Measurements from ENCODE around the gene EHMT1. TPM values are rescaled to one million over a fixed set of nuclear protein-coding genes. Genes with fewer than 3 reads are reported as not detected.

The EHMT1 gene
- total and polyA plus RNA-seq, 9 of the 15 experiments (the other 6 are each of a cell fraction or from before 2014, with no cell fraction given) = 2.2 to 76.0 (median 36.4) TPM

GRCh38 chr9:137758067-137758466, 139.3 kb downstream of the EHMT1 start:
- no peak overlapping the region for H3K9ac ChIP-seq (ENCODE audit: insufficient read depth in 1 of 2, low read depth in 2 of 2, low read length in 2 of 2)
- in situ Hi-C loops (cut with MboI) (no loop called here), intact Hi-C loops (cut with micrococcal nuclease) (no loop called here)
- no peaks in the 10 kb centered on the region for H3K27me3 ChIP-seq (ENCODE audit: control insufficient read depth in 2 of 2, insufficient read depth in 2 of 2, low read length in 2 of 2)
- FAIRE-seq = no peak
- peaks cover 3% of the 10 kb centered on the region; the same call in 2 of the 3 replicates for H3K79me2 ChIP-seq (ENCODE audit: control insufficient read depth, insufficient read depth, low read length)
- TF ChIP-seq TAF9B (IDR thresholded peaks at IDR 0.05; ENCODE audit: partially characterized antibody) = no peak
- no peak for TF ChIP-seq MNT (conservative IDR thresholded peaks at IDR 0.05)
- TF ChIP-seq ZNF282 (CRISPR knock-in tag; IDR thresholded peaks at IDR 0.05) = no peak
- no peaks in the 10 kb centered on the region for H3K9me1 ChIP-seq (ENCODE audit: control insufficient read depth, insufficient read depth, low read length)
- no peaks in the 10 kb centered on the region for H3K9me3 ChIP-seq (replicated peaks; ENCODE audit: control insufficient read depth, insufficient read depth, low read depth, low read length)
- H3K4me3 ChIP-seq = no peak overlapping the region
- H2AFZ ChIP-seq (ENCODE audit: low read depth, low read length) = no peak overlapping the region
- no peak for ATAC-seq
- H3K4me1 ChIP-seq (replicated peaks in 1 of 2; ENCODE audit: control insufficient read depth in 2 of 2, insufficient read depth in 2 of 2, low read length in 2 of 2) = peaks cover 0 to 9% of the 10 kb centered on the region in 2 experiments; a peak in 1 of 5 replicates
- ChIA-PET POLR2A (no interaction called here), CTCF (ENCODE audit: low intra/inter-chr PET ratio) (no interaction called here)
- H4K20me1 ChIP-seq (replicated peaks; ENCODE audit: control insufficient read depth, insufficient read depth, low read length) = no peaks in the 10 kb centered on the region; the same call in 1 of the 2 replicates
- H3K4me2 ChIP-seq (ENCODE audit: insufficient read depth, low read length) = no peak overlapping the region
- no peak for DNase-seq (ENCODE audit: extremely low read depth in 1 of 4, low spot score in 3 of 4)
- peaks cover 86% of the 10 kb centered on the region for H3K36me3 ChIP-seq (ENCODE audit: control insufficient read depth, insufficient read depth, low read length)
- no peak overlapping the region for H3K27ac ChIP-seq (ENCODE audit: extremely low read depth, low read depth, low read length)
- 99% methylated on average over 12 of the region's 16 CpGs for WGBS (ENCODE audit: insufficient coverage, low coverage, missing lambda C conversion rate)
- no TSS peak for BruUV-seq (replicated peaks)

GRCh38 chr9:137759117-137759516, 140.3 kb downstream of the EHMT1 start:
- no peaks in the 10 kb centered on the region for H3K9me1 ChIP-seq (ENCODE audit: control insufficient read depth, insufficient read depth, low read length)
- no peaks in the 10 kb centered on the region for H3K9me3 ChIP-seq (replicated peaks; ENCODE audit: control insufficient read depth, insufficient read depth, low read depth, low read length)
- CTCF ChIA-PET (ENCODE audit: low intra/inter-chr PET ratio) = no interaction called here
- H3K9ac ChIP-seq (ENCODE audit: insufficient read depth in 1 of 2, low read depth in 2 of 2, low read length in 2 of 2) = no peak overlapping the region
- no peaks in the 10 kb centered on the region for H3K27me3 ChIP-seq (ENCODE audit: control insufficient read depth in 2 of 2, insufficient read depth in 2 of 2, low read length in 2 of 2)
- POLR2A ChIA-PET = no interaction called here
- ATAC-seq = no peak
- no peak overlapping the region for H3K4me3 ChIP-seq
- no peak overlapping the region for H2AFZ ChIP-seq (ENCODE audit: low read depth, low read length)
- H3K79me2 ChIP-seq (ENCODE audit: control insufficient read depth, insufficient read depth, low read length) = peaks cover 3% of the 10 kb centered on the region; the same call in 2 of the 3 replicates
- FAIRE-seq = no peak
- intact Hi-C loops (cut with micrococcal nuclease) (no loop called here), in situ Hi-C loops (cut with MboI) (no loop called here)
- H3K36me3 ChIP-seq (ENCODE audit: control insufficient read depth, insufficient read depth, low read length) = peaks cover 86% of the 10 kb centered on the region
- 95% methylated on average over 10 of the region's 11 CpGs for WGBS (ENCODE audit: insufficient coverage, low coverage, missing lambda C conversion rate)
- H3K4me1 ChIP-seq (replicated peaks in 1 of 2; ENCODE audit: control insufficient read depth in 2 of 2, insufficient read depth in 2 of 2, low read length in 2 of 2) = peaks cover 0 to 6% of the 10 kb centered on the region in 2 experiments; a peak in 1 of 5 replicates
- no peak for DNase-seq (ENCODE audit: extremely low read depth in 1 of 4, low spot score in 3 of 4)
- no TSS peak for BruUV-seq (replicated peaks)
- H3K27ac ChIP-seq (ENCODE audit: extremely low read depth, low read depth, low read length) = no peak overlapping the region
- no peaks in the 10 kb centered on the region; the same call in 1 of the 2 replicates for H4K20me1 ChIP-seq (replicated peaks; ENCODE audit: control insufficient read depth, insufficient read depth, low read length)
- H3K4me2 ChIP-seq (ENCODE audit: insufficient read depth, low read length) = no peak overlapping the region
- TF ChIP-seq TGIF2 (CRISPR knock-in tag; IDR thresholded peaks at IDR 0.05) = no peak
- no peak for TF ChIP-seq TAL1 (IDR thresholded peaks at IDR 0.05)
- TF ChIP-seq ATF6 (CRISPR knock-in tag; IDR thresholded peaks at IDR 0.05) = no peak
- no peak for TF ChIP-seq ZBTB1 (CRISPR knock-in tag; IDR thresholded peaks at IDR 0.05; ENCODE audit: borderline replicate concordance, low read depth)
- no peak for TF ChIP-seq ZNF780A (CRISPR knock-in tag; IDR thresholded peaks at IDR 0.05)
- TF ChIP-seq ARID2 (IDR thresholded peaks at IDR 0.05) = no peak
- no peak for TF ChIP-seq ZNF311 (CRISPR knock-in tag; IDR thresholded peaks at IDR 0.05)
- TF ChIP-seq PRPF4 (IDR thresholded peaks at IDR 0.05; ENCODE audit: insufficient read depth, low read depth, low read length, poor library complexity, severe bottlenecking) = no peak
- no peak for TF ChIP-seq TARDBP (IDR thresholded peaks at IDR 0.05)
- no peak for TF ChIP-seq KDM5B (IDR thresholded peaks at IDR 0.05; ENCODE audit: insufficient replicate concordance, low read depth, low read length)
